DLD1 (cell line): ENCODE measurements around the gene RBMS3.
"Not testable (repeated sequence)": the region's sequence is repeated elsewhere in the genome, so short reads cannot be mapped to it uniquely, and the experiment has no call there.

ENCODE experiments used
- in situ Hi-C: cut with HindIII; loops from 2 replicates; pipeline ENCODE4 v1.10.0; 2017; ENCODE audit warnings: low sequenced_read_pairs

Gene RBMS3

DNA sequence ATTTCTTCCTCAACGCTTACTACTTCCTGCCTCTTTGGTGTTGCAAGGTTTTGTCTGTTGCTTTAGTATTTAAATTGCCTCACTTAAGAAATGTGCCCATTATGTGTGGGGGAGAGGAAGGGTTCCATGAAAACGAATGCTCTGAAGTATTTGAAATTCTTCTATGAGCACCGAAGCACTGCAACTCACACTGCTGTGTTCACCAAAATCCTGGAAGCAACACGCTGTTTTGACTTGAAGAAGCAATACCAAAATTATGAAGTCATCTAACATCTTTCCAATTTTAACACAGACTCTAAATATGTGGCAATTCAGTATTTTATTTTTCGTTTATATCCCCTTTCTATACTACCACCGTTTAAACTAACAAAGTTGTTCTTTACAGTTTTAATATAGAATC is 101.5 kb downstream of the RBMS3 start:
- in situ Hi-C loops = no loop called here

DNA sequence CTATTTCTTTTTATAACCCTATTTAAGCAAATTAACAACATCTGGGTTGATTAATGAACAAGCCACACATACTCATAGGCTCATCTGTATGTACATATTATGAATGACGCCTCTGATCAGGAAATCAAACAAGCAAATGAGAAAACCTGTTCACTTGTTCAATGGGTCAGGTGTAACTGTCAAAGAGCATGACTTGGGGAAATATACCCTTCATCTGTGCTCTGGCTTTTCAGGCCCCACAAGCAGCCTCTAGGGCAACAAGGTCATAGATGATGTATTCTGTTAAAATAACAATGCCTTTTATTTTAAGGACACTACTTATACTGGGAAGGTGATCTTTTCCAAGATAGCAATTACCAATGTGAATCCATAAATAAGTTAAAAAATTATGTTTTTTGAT is 102.0 kb downstream of the RBMS3 start:
- in situ Hi-C loops = no loop called here

DNA sequence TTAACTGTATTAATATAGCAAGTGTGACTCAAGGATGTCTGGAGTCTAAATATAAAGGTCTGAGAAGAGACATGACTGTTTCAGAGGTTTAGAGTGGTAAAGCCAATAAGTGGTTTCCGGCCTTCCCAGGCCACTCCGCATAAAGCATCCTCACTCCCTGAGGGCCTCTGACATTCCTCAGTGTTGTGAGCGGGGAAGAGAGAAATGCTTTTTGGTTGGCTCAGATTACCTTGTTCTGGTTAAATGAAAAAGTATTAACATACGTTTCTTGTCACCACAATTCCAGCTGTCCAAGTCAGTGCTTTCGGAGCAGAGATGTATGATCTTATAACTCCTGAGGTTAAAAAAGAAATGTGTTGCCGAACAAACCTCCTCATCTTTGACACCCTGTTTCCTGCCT is 103.8 kb downstream of the RBMS3 start:
- in situ Hi-C loops = no loop called here

DNA sequence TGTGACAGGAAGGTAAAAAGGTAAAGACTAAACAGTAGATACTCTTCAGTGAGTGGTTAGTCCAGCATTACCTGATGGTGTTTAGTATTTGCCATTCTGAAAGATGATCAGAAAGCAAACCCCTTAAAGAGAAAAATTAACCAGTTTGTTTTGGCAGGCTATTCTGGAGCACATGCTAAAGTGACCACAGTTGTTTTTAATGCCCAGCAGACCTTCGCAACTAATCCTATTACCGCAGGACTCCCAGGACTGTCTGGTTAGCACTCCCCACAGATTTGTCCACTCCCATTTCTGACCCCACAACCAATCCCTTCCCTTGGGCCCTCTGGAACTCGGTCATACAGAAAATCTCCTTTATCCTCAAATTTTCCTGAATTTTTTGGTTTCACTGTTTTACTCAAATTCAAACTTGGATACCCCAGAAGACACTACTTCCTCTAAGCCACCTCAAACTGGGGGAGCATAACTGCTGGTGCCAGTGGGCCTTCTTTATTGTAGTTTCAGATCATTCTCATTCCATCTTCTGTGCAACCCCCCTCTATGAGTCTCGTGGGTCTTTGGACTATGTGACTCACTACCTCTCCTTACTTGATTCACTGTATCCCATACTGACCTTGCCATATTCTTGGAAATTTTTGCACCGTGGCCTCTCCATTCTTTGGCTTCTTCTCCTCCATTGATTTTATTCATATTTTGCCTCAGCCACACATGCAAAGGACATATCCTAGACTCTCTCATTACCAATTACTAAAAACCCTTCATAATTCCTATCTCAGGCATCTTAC is 104.4 kb downstream of the RBMS3 start:
- in situ Hi-C loops = no loop called here

DNA sequence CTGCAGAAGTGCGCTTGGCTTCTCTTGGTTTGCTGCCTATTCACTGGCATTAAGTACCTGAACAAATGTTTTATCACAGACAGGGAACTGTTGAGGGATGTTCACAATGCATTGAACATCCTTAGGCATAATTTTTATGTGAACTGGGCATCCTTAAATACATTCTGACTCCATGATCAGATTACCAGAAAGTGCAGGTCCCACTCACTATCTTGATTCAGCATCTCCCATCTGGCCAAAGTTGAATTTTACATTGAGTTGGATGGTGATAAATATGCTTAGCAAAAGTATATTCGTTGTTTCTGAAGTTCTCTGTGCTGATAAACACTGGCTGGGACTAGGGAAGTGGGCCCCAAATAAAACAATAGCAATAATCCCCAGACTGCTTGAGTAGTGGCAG is 108.5 kb downstream of the RBMS3 start:
- in situ Hi-C loops = no loop called here

DNA sequence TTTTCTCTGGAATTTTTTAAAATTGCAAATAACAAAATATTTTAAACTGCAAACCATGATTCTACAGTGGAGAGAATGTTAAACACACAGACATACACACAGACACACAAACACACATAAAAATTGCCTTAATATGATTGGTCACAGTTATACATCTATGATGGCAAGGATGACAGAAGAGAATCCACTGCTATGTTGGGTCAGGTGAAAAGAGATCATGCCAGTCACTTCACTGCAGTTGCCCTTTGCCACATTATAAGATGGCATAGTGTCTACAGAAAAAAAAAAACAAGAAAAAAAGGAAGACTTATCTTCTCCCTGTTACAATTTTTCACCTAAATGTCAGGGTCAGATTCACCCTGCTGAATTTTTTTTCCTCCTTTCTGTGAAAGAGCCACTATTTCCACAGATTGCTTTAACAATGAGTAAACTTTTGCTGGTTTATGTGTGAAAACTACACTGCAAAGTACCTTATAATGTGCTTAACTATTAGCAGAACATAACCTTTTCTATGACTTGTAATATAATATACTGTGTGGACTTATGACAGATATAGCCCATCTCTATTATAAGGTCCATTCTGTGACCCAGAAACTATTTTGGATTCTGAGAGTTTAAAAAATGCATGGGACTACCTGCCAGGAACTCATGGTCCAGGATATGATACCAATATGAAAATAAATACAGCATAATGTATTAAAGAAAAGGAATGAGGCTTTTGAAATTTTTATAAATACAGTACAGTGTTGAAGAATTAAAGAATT is 111.9 kb downstream of the RBMS3 start:
- in situ Hi-C loops = no loop called here

DNA sequence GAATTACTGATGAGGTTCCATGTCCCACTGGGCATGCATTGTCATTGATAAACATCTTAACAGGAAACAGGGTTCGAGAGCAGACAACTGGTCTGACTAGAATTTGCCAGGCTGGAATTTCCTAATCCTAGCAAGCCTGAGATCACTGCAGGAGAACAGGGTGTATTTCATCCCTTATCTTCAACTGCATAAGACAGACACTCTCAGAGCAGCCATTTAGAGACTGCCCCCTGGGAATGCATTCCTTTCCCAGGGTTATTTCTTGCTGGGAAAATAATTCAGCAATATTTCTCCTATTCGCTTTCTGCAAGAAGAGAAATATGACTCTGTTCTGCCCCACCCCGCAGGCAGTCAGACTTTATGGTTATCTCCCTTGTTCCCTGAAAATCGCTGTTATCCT is 113.1 kb downstream of the RBMS3 start:
- in situ Hi-C loops = not testable (repeated sequence)

DNA sequence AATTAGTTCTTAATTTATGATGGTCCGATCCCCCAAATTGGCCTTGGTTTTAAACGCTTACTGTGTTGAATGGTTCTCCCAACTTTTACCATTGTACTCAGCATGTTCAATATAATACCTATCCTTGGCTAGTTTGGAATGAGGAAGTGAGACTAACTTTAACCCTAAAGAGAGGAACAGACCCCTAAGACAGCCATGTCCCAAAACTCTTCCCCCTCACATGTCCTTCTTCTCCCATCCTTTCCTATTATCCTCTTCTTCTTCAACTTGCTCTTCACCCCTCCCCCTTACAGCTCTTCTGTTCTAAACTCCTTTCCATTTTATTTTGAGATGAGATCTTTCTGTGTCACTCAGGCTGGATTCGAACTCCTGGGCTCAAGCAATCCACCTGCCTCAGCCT is 116.5 kb downstream of the RBMS3 start:
- in situ Hi-C loops = no loop called here

DNA sequence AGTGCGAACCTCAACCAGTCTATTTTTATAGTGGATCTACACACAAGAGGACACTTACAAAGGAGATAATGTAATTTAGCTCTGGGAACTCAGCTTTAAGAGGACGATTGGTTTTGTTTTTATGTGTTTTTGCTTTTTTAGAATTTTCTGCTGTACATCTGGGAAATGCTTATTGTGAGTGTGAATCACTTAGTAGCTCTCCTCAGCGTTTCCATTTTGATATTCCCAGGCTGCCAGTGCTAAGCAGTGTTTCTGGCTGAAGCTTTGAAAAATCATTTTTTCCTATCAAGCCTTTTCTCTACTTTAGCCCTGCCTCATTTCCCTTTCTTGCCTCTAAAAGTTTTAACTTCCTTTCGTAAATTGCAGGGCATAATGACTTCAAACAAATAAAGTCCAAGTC is 117.9 kb downstream of the RBMS3 start:
- in situ Hi-C loops = no loop called here

DNA sequence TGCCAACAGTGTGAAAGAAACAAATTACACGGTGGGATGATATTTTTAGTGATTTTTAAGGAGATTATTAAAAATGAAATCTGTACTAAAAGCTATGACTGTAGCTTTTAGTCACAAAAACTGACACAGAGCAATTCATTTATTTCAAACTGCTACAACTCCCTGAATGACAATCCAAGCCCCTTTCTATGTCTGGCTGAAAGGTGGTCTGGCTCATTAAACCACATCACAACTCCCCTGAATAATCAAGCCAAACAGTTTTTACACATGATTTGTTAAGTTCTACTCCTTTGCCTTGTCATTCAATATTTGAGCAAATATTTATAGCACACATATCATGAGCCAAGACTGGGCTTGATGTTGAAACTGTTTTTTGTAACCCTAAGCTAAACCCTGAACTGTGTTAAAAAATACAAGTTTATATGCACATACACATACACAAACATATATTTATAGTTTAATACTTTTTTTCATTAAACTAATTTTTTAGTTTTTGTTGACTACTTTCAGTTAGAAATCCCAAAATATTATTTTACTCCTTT is 125.5 kb downstream of the RBMS3 start:
- in situ Hi-C loops = no loop called here

DNA sequence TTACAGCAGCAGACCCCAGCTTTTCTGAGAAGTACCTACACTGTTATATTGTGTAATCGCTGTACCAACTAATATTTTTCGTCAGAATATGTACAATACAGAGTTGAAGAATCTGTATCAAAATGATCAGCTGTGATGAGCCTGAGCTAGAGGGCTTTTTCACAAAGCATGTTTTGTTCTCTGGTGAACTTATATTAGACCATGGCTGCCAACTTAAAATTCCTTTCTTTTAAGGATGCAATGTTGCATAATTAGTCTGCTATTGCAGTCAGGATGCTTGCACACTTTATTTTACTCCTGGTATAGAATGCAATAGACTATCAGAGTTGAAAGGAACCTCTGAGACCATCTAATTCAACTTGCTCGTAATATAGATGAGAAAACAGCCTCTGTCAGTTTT is 127.8 kb downstream of the RBMS3 start:
- in situ Hi-C loops = no loop called here

DNA sequence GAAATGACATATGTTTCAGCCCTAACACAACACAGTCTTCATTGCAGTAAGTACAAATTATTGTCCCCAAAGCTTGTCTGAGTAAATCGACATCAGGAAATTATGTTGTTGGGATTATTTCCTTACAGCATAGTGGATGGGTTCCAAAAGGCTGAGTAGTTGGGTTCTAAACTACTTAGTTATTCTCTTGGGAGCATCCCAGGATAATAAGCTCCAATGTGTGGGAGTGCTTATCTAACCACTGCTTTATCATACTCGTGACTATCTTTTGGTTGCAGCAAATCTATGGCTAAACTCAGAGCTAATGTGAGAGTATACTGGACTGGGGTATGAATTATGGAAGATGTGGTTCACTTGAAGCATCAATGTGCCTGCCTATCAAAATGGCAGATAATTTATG is 128.5 kb downstream of the RBMS3 start:
- in situ Hi-C loops = no loop called here

DNA sequence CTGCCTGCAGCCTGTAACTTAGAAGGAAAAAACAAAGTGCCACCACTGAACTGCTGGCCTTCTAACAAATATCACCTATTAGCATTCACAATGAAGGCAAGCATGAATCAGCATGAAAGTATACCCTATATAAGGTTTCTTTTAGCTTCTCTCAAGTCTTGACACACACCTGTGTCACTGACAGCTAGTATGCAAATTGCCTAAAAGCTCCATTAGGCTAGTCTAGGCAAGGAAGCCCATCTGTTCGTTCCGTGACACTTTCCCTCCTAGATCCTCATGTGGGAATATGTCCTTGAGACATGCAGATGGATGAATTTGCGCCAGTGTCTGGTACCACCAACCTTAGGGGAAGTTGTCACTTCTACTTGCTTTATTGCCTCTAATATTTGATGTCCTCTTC is 129.3 kb downstream of the RBMS3 start:
- in situ Hi-C loops = no loop called here

DNA sequence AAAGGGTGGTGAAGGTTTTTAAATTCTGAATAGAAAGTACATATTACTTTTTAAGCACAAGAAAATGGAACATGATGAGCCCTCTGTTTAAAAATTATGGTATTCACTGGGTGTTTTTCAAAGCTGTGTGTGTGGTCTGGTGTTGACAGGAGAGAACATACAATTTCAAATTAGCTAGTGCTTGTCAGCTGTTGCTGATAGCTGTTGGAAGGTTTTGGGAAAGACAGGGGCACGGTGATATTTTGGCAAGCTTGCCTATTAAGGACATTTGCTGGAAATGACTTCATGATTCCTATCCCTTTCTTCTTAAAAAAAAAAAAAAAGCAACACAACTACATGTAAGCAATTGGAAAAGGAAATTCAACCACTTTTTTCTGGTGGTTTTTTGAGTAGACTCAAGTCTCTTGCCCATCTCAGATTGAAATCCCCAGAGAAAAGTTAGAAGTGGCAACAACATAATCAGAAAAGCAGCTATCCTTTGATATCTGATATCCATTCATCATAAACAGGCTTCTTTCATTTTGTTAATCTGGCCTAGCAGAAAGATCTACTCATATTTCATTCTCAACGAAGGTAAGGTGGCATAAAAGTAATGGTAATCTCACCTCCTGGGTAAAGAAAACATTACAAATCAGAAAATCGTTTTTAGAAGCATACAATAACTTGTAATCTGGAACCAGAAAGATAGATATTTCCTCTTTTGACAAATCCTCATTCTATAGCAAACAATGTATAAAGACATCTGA is 130.0 kb downstream of the RBMS3 start:
- in situ Hi-C loops = no loop called here

DNA sequence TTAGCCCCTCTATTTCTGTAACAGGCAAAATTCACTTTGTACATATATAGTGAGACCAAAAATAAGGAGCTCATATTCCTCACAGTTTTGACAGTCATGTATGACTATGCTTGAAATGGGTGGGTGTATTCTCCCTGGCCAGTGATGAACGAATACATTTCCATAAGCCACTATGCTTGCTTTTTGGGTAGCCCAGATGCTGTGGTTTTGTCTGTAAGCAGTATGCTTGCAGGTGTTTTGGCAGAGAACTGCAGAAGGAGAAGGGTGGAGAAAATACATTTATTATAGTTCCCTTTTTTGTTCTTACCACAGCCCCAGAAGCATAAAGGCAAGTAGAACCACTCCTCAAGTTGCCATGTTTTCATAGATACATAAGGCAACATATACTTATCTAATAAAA is 131.2 kb downstream of the RBMS3 start:
- in situ Hi-C loops = no loop called here

DNA sequence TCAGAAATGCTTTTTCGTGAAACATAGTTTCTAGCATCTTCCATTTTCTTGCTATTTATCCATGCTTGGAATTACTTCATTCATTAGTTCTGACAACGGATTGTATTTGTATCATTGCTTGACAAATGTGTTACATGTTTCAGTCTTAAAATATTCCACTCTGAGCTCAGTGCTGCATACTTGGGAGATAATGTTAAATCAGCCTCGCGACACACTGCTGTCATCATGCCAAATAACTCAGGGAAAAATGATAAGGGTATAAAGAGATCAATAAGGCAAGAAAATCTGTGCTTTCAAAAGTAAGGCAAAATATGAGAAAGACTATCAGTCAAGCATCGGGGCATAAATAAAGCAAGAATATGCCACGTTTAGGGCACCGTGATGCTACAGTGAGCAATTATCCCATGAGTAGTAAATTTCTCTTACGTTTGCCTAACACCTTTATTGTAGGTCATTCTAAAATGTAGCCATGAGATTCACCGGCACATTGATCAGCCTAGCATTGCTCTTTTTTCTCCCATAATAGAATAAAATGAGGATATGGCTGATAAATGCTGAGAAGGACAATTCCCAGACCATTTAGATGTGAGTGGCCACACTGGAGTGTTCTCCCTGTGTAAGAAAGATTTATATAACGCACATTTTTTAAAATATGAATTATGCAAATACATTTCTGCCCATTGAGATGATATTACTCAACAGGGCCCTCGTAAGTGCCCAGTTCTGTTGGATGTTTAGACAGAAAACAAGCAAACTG is 133.8 kb downstream of the RBMS3 start:
- in situ Hi-C loops = no loop called here

DNA sequence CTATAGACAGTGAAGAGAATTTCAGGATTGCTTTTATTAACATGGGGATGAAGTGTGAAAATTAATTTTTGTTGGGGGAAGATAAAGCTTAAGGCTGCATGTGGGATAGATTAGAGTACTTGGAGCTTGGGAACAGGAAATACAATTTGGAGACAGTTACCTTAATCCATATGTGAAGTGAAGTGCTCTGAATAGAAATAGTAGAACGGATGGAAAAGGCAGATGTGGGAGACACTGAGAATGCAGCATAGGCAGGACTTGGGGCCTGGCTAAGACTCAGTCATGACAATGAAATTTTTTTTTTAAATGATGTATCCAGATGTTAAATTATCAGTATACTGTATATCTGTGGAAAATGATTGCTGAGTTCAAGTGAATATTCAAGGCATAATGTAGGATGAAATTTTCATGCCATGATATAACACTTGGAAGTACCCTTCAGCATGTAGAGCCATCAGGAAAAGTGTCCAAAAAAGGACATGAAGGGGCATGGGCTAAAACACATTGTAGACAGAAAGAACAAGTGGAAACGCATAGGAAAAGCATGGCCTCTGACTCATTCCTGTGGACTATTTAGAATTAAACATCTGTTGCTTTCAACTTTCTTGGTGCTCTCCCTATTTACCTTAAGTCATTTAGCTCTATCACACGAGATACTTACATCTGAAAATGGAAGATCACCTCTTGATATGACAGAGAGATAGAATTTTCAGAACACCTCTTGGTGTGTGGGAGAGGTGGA is 134.8 kb downstream of the RBMS3 start:
- in situ Hi-C loops = no loop called here

DNA sequence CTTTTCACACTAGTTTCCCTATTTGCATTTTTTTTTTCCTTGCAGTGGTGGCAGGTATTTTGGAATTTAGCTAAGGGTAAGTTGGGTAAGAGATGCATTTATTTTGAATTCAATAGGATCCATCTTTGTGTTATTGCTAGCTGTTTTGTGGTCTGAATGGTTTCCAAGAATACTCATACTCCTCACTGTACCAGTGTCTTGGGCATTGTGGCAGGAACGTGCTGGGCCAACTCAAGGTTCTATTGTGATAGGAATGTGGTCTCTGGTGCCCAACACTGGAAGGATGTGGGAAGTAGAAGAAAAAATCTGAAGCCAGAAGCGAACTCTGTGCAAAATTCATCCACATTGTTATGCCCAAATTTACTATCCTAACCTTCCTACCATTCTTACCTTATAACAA is 135.6 kb downstream of the RBMS3 start:
- in situ Hi-C loops = no loop called here

DNA sequence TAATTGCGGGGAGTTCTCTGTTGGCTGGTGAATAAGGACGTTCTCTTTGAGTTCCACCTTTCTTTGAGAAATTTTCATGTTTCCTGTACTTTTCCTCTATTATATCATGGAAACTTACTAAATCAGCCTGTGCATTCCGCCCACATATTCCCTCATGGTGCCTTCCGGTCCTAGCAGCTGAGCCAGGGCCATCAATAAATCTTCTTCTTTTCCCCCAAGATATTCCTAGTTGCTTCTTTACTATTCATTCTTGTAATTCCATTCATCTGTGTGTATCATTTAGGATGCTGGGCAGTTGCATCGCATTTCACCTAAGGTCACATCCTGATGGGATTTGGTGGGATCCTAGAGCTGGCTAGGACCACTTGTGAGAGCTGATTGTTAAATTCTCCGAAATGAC is 139.2 kb downstream of the RBMS3 start:
- in situ Hi-C loops = no loop called here
